ENCODE data around the gene GYG1.
"Not testable (repeated sequence)": the region's sequence is repeated elsewhere in the genome, so short reads cannot be mapped to it uniquely, and the experiment has no call there.

The GYG1 gene

GRCh38 chr3:148971401-148972163 lies 19.8 kb upstream of the GYG1 start:
- POLR2A ChIA-PET = no interaction called here
- DNase-seq (ENCODE audit: extremely low spot score) = no peak
- no peak for TF ChIP-seq ARNT (IDR thresholded peaks at IDR 0.05)
- TF ChIP-seq BHLHE40 (IDR thresholded peaks at IDR 0.05; ENCODE audit: borderline replicate concordance) = no peak
- TF ChIP-seq L3MBTL2 (conservative IDR thresholded peaks at IDR 0.05) = no peak
- no peak for TF ChIP-seq FOXA1 (IDR thresholded peaks at IDR 0.05)
- no peak for TF ChIP-seq HDGF (IDR thresholded peaks at IDR 0.05; ENCODE audit: borderline replicate concordance)
- no peak for TF ChIP-seq LEF1 (IDR thresholded peaks at IDR 0.05; ENCODE audit: borderline replicate concordance)
- no peak for TF ChIP-seq ZNF384 (IDR thresholded peaks at IDR 0.05)
- TF ChIP-seq NFRKB (IDR thresholded peaks at IDR 0.05) = no peak
- CTCF ChIA-PET = interaction anchor here (2.3 kb wide), 1 partner anchor 16 kb away, joined by 7 read pairs; no protein-coding TSS in a partner anchor

- ChIA-PET POLR2A (no interaction called here), CTCF (no interaction called here)
- no peak for TF ChIP-seq NFRKB (IDR thresholded peaks at IDR 0.05)
- no peak for TF ChIP-seq PKNOX1 (IDR thresholded peaks at IDR 0.05)
- TF ChIP-seq BHLHE40 (IDR thresholded peaks at IDR 0.05; ENCODE audit: borderline replicate concordance) = no peak
- no peak for DNase-seq (ENCODE audit: extremely low spot score)
Observed at GRCh38 chr3:148974726-148975125, 16.6 kb upstream of the GYG1 start.

- DNase-seq (ENCODE audit: extremely low spot score) = no peak
- POLR2A ChIA-PET = no interaction called here
- CTCF ChIA-PET = no interaction called here
- TF ChIP-seq TARDBP (IDR thresholded peaks at IDR 0.05) (no peak), FOXM1 (IDR thresholded peaks at IDR 0.05; ENCODE audit: borderline replicate concordance) (no peak), FOXK2 (IDR thresholded peaks at IDR 0.05) (no peak), FOXA1 (IDR thresholded peaks at IDR 0.05) (no peak), ELF4 (IDR thresholded peaks at IDR 0.05) (no peak), HDGF (IDR thresholded peaks at IDR 0.05; ENCODE audit: borderline replicate concordance) (no peak), LEF1 (IDR thresholded peaks at IDR 0.05; ENCODE audit: borderline replicate concordance) (no peak), NFRKB (IDR thresholded peaks at IDR 0.05) (no peak), SUZ12 (IDR thresholded peaks at IDR 0.05) (no peak), CTBP1 (IDR thresholded peaks at IDR 0.05; ENCODE audit: borderline replicate concordance) (no peak), BHLHE40 (IDR thresholded peaks at IDR 0.05; ENCODE audit: borderline replicate concordance) (no peak), SP1 (IDR thresholded peaks at IDR 0.05) (no peak), L3MBTL2 (conservative IDR thresholded peaks at IDR 0.05) (no peak), PKNOX1 (IDR thresholded peaks at IDR 0.05) (no peak), ARNT (IDR thresholded peaks at IDR 0.05) (no peak), ZNF384 (IDR thresholded peaks at IDR 0.05) (no peak)
Observed at GRCh38 chr3:148975248-148975647, 16.1 kb upstream of the GYG1 start.

GRCh38 chr3:148975696-148976095 lies 15.6 kb upstream of the GYG1 start:
- no peak for TF ChIP-seq SP1 (IDR thresholded peaks at IDR 0.05)
- TF ChIP-seq PKNOX1 (IDR thresholded peaks at IDR 0.05) = no peak
- TF ChIP-seq ELF4 (IDR thresholded peaks at IDR 0.05) = no peak
- TF ChIP-seq LEF1 (IDR thresholded peaks at IDR 0.05; ENCODE audit: borderline replicate concordance) = no peak
- TF ChIP-seq BHLHE40 (IDR thresholded peaks at IDR 0.05; ENCODE audit: borderline replicate concordance) = no peak
- TF ChIP-seq CTBP1 (IDR thresholded peaks at IDR 0.05; ENCODE audit: borderline replicate concordance) = no peak
- no peak for TF ChIP-seq HDGF (IDR thresholded peaks at IDR 0.05; ENCODE audit: borderline replicate concordance)
- POLR2A ChIA-PET = no interaction called here
- no peak for DNase-seq (ENCODE audit: extremely low spot score)
- CTCF ChIA-PET = no interaction called here

- POLR2A ChIA-PET = no interaction called here
- CTCF ChIA-PET = no interaction called here
- TF ChIP-seq PKNOX1 (IDR thresholded peaks at IDR 0.05) (no peak), NFRKB (IDR thresholded peaks at IDR 0.05) (no peak), ARNT (IDR thresholded peaks at IDR 0.05) (no peak), ZNF384 (IDR thresholded peaks at IDR 0.05) (no peak), TARDBP (IDR thresholded peaks at IDR 0.05) (no peak), CTBP1 (IDR thresholded peaks at IDR 0.05; ENCODE audit: borderline replicate concordance) (no peak), L3MBTL2 (conservative IDR thresholded peaks at IDR 0.05) (no peak), BHLHE40 (IDR thresholded peaks at IDR 0.05; ENCODE audit: borderline replicate concordance) (no peak), FOXA1 (IDR thresholded peaks at IDR 0.05) (no peak), LEF1 (IDR thresholded peaks at IDR 0.05; ENCODE audit: borderline replicate concordance) (no peak), SP1 (IDR thresholded peaks at IDR 0.05) (no peak), SUZ12 (IDR thresholded peaks at IDR 0.05) (no peak), ELF4 (IDR thresholded peaks at IDR 0.05) (no peak), FOXK2 (IDR thresholded peaks at IDR 0.05) (no peak), HDGF (IDR thresholded peaks at IDR 0.05; ENCODE audit: borderline replicate concordance) (no peak), FOXM1 (IDR thresholded peaks at IDR 0.05; ENCODE audit: borderline replicate concordance) (no peak)
- DNase-seq (ENCODE audit: extremely low spot score) = no peak
Observed at GRCh38 chr3:148981273-148981672, 10.1 kb upstream of the GYG1 start.

GRCh38 chr3:148987551-148987950 lies 3.8 kb upstream of the GYG1 start:
- CTCF ChIA-PET; POLR2A ChIA-PET; DNase-seq (ENCODE audit: extremely low spot score): not testable (repeated sequence)
